Stimulated activated memory B cell treated with anti-CD40 and anti-IgM and Interleukin-4, amounts not matched to agents 10 μg/mL and 1 μg/mL and 100 μg/mL, for 72 hours (primary cell): ENCODE data around the gene C14orf180.

Experiments
- ATAC-seq: fragments of 150-1000 bp; cut with Tn5 transposase; 2 replicates; pipeline ENCODE4 v1.10.0; 2021
- H3K27ac Mint-ChIP-seq: one replicate; pipeline ENCODE4 v1.8.0; 2022; ENCODE audit warnings: mild to moderate bottlenecking, mixed read lengths
- H3K27me3 Mint-ChIP-seq: one replicate; pipeline ENCODE4 v1.8.0; 2022; ENCODE audit warnings: mixed read lengths
- H3K36me3 Mint-ChIP-seq: one replicate; pipeline ENCODE4 v1.8.0; 2022; ENCODE audit warnings: mixed read lengths
- H3K4me1 Mint-ChIP-seq: one replicate; pipeline ENCODE4 v1.8.0; 2022; ENCODE audit warnings: mixed read lengths
- H3K4me3 Mint-ChIP-seq: one replicate; pipeline ENCODE4 v1.8.0; 2022; ENCODE audit warnings: mild to moderate bottlenecking, moderate library complexity, mixed read lengths
- H3K9me3 Mint-ChIP-seq: one replicate; pipeline ENCODE4 v1.8.0; 2022; ENCODE audit warnings: mixed read lengths

C14orf180 gene

GRCh38 chr14:104563742-104564615, 15.6 kb upstream of the C14orf180 start:
- Mint-ChIP-seq H3K9me3 (no peaks in the 10 kb centered on the region), H3K27ac (no peak overlapping the region), H3K36me3 (no peaks in the 10 kb centered on the region), H3K27me3 (peaks cover 82% of the 10 kb centered on the region), H3K4me3 (peak overlapping the region; percentile 61), H3K4me1 (peaks cover 12% of the 10 kb centered on the region)
- ATAC-seq: peak; percentile 63

DNA sequence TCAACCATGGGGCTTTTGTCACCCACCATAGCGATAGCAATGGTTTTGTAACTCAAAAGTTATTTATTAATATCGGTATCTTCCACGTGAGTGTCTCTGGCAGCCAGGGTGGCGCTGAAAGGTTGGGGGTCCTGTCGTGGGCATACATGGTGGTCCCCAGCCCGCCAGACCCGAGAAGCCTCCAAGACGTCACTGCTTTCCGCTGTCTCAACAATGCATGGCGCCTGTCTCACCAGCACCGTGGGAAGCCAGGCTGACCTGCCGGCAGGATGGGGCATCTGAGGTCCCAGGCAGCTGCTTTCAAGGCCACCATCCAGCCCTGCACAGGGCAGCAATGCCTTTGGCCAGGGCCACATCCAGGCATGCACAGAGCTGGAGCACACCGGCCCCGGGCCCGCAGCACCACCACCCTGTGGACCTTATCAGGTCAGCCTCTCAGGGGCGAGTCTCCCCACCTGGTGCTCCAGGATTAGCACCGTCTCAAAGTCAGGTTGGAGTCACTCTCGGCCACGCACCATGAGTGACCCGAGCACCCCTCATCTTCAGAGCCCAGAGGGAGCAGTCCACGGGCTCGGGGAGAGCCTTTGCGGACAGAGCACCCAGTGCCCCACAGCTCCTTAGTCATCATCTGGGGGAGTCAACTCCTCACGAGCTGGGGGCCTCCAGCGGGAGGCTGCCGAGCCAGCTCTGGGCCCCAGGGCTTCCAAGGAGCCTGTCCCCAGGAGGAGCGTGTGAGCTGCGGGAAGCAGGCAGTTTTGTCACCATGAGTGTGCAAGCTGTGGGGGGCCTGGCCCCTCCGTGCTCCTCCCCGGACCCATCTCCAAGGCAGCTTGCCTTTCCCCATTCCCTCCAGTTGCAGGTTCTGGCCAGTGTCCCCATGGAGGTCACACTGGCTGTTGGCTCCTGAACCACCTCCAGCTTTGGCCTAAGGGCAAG, 14.6 kb upstream of the C14orf180 start:
- H3K9me3 Mint-ChIP-seq: no peaks in the 10 kb centered on the region
- no peak overlapping the region for H3K4me3 Mint-ChIP-seq

GRCh38 chr14:104567141-104567956, 12.2 kb upstream of the C14orf180 start:
- Mint-ChIP-seq H3K27me3 (peaks cover 68% of the 10 kb centered on the region), H3K36me3 (no peaks in the 10 kb centered on the region), H3K4me3 (no peak overlapping the region), H3K9me3 (no peaks in the 10 kb centered on the region), H3K4me1 (peaks cover 12% of the 10 kb centered on the region), H3K27ac (no peak overlapping the region)
- no peak for ATAC-seq

More for the DNA sequence above, 14.6 kb upstream of the C14orf180 start:
- ATAC-seq: no peak
- Mint-ChIP-seq H3K27ac (no peak overlapping the region), H3K27me3 (peaks cover 82% of the 10 kb centered on the region), H3K36me3 (no peaks in the 10 kb centered on the region), H3K4me1 (peaks cover 12% of the 10 kb centered on the region)

DNA sequence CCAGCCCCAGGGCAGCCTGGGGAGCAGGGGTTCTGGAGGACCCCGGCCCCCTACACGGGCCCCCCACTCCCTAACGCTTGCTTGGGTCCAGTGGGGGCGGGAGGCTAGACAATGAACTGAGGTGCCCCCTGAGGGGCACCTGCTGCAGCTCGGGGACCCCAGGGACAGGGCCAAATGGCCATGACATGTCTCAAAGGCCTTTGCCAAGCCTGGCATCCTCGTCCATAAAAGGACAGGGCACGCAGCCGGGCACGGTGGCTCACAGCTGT, 11.7 kb upstream of the C14orf180 start:
- no peak overlapping the region for H3K27ac Mint-ChIP-seq
- no peak for ATAC-seq
- H3K36me3 Mint-ChIP-seq: no peaks in the 10 kb centered on the region
- peaks cover 12% of the 10 kb centered on the region for H3K4me1 Mint-ChIP-seq
- H3K27me3 Mint-ChIP-seq: peaks cover 68% of the 10 kb centered on the region
- no peak overlapping the region for H3K4me3 Mint-ChIP-seq
- H3K9me3 Mint-ChIP-seq: no peaks in the 10 kb centered on the region

- Mint-ChIP-seq H3K9me3 (no peaks in the 10 kb centered on the region), H3K36me3 (no peaks in the 10 kb centered on the region), H3K27me3 (peaks cover 64% of the 10 kb centered on the region), H3K27ac (no peak overlapping the region), H3K4me3 (no peak overlapping the region), H3K4me1 (peaks cover 7% of the 10 kb centered on the region)
- no peak for ATAC-seq
Observed at GRCh38 chr14:104568620-104569019, 10.9 kb upstream of the C14orf180 start.

DNA sequence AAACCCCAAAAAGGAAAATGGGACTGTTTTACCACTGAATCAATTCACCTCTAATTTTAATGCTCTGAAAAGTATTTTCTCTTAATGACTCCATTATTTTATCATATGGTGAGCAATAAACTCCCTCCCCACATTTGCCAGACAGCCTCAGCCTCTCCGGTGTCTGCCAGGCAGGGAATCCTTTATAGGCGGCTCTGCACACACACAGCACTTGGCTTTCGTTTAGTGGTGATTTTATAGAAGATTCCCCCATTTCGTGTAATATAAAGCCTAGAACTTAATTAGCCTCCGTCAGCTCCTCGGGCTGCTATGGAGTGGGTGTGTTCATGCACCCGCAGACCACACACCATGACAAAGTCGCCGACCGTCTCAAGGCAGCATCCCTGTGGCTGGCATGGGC, 10.1 kb upstream of the C14orf180 start:
- Mint-ChIP-seq H3K4me3 (no peak overlapping the region), H3K27me3 (peaks cover 56% of the 10 kb centered on the region), H3K36me3 (no peaks in the 10 kb centered on the region), H3K9me3 (no peaks in the 10 kb centered on the region), H3K4me1 (no peaks in the 10 kb centered on the region), H3K27ac (no peak overlapping the region)
- no peak for ATAC-seq

GRCh38 chr14:104571246-104571645, 8.3 kb upstream of the C14orf180 start:
- Mint-ChIP-seq H3K4me1 (no peaks in the 10 kb centered on the region), H3K36me3 (no peaks in the 10 kb centered on the region), H3K4me3 (no peak overlapping the region), H3K27ac (no peak overlapping the region), H3K9me3 (no peaks in the 10 kb centered on the region), H3K27me3 (peaks cover 49% of the 10 kb centered on the region)
- no peak for ATAC-seq

DNA sequence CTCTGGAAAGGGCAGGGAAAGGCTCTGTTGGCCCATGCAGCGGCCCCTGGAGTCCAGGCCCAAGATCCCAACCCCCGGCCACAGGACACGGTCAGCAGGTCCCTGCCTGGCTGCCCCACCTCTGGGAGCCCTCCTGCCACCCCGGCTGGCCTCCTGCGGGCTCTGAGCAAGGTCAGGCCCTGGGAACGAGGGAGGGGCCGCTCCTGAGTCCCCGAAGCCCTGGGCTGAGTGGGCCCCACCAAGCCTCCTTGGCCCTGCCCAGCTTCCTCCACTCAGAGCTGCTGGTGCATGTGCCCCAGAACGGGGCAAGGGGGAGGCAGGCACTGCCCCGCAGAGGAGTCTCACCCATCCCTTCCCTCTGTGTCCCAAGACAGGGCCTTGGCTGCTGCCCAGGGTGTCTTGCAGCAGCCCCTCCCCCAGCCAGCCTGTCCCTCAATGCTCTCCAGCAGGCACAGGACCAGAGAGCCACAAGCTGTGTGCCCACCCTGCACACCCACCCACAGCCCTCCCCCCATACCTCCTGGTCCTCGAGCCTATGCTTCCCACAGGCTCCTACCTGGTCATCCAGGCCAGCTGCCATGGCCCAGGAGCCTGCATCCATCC, 7.4 kb upstream of the C14orf180 start:
- H3K4me1 Mint-ChIP-seq: no peaks in the 10 kb centered on the region

DNA sequence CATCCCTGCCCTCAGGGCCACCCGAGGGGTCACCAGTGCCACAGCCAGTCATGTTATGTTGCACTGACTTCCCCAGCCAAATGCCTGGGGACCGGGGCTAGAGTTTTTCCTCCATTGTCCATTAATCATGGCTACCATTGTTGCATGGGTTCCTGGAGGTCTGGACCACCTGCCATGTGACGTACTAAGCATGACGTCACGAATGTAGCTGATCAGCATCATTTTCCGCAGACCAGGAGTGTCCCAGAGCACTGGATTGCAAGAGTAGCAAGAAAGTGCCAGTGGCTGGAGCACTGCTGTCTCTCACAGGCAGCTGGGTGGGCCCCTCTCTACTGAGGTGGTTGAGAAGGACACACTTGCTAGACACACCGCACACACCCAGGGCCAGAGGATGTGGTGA, 6.9 kb upstream of the C14orf180 start:
- H3K4me1 Mint-ChIP-seq: no peaks in the 10 kb centered on the region

More for the DNA sequence above, 7.4 kb upstream of the C14orf180 start:
- no peaks in the 10 kb centered on the region for H3K36me3 Mint-ChIP-seq
- ATAC-seq: no peak
- no peaks in the 10 kb centered on the region for H3K9me3 Mint-ChIP-seq
- H3K27me3 Mint-ChIP-seq: peaks cover 47% of the 10 kb centered on the region
- H3K4me3 Mint-ChIP-seq: no peak overlapping the region
- no peak overlapping the region for H3K27ac Mint-ChIP-seq

GRCh38 chr14:104573930-104574329, 5.6 kb upstream of the C14orf180 start:
- ATAC-seq: no peak
- no peak overlapping the region for H3K4me3 Mint-ChIP-seq

More for the DNA sequence above, 6.9 kb upstream of the C14orf180 start:
- H3K4me3 Mint-ChIP-seq: no peak overlapping the region
- H3K27ac Mint-ChIP-seq: no peak overlapping the region
- no peaks in the 10 kb centered on the region for H3K36me3 Mint-ChIP-seq
- H3K9me3 Mint-ChIP-seq: no peaks in the 10 kb centered on the region
- no peak for ATAC-seq
- peaks cover 47% of the 10 kb centered on the region for H3K27me3 Mint-ChIP-seq

DNA sequence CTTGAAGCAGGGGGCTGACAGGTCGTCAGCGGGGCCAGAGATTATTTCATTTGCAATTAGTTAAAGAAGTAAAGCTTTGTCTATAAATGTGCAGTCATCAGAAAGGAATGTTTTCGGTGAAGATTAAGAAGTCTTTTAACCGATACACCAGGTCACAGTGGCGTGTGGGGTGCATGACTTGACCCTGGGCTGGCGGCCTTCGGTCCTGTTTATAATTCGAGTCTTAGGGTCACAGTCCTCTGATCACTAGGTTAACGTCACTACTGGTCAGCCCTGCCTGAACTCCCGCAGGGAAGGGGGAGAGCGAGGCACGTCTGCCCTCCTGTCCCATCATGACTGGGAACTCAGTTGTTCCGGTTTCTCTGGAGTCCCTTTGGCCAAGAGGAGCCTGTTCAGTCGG, 5.0 kb upstream of the C14orf180 start:
- Mint-ChIP-seq H3K4me3 (no peak overlapping the region), H3K9me3 (no peaks in the 10 kb centered on the region), H3K36me3 (no peaks in the 10 kb centered on the region), H3K4me1 (no peaks in the 10 kb centered on the region), H3K27me3 (peaks cover 55% of the 10 kb centered on the region), H3K27ac (no peak overlapping the region)
- ATAC-seq: no peak

More at GRCh38 chr14:104573930-104574329, 5.6 kb upstream of the C14orf180 start:
- no peaks in the 10 kb centered on the region for H3K36me3 Mint-ChIP-seq
- H3K27ac Mint-ChIP-seq: no peak overlapping the region
- peaks cover 55% of the 10 kb centered on the region for H3K27me3 Mint-ChIP-seq
- no peaks in the 10 kb centered on the region for H3K9me3 Mint-ChIP-seq
- no peaks in the 10 kb centered on the region for H3K4me1 Mint-ChIP-seq

DNA sequence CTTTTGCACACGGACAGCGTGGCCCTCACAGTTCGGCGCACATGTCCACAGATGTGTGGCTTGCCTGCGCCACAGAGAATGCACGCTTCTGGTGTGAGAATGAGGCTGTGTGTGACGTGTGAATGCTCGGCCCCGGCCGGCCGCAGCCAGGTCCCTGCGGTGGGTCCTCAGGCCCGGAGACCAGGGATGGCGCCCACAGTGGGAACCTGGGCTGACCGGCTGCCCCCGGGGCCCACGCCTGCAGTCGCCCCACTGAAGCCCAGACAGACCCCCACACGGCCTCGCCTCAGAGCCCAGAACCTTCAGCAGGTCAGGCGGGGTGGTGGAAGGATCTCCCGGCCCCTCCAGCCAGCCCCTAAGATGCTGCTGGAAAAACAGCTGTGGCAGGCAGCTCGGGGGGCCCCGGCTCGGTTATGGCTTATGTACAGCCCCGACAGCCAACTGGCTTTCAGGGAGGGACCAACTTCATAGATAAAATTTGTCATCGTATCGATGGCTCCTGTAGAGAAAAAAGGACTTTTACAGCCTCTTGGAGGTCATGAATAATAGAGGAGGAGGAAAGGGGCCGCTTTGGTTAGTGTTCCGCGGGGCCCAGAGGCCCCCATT, 4.5 kb upstream of the C14orf180 start:
- no peak overlapping the region for H3K27ac Mint-ChIP-seq
- no peak for ATAC-seq
- no peak overlapping the region for H3K4me3 Mint-ChIP-seq
- no peaks in the 10 kb centered on the region for H3K36me3 Mint-ChIP-seq
- H3K9me3 Mint-ChIP-seq: no peaks in the 10 kb centered on the region
- no peaks in the 10 kb centered on the region for H3K4me1 Mint-ChIP-seq
- peaks cover 55% of the 10 kb centered on the region for H3K27me3 Mint-ChIP-seq

GRCh38 chr14:104576232-104576969, 3.2 kb upstream of the C14orf180 start:
- Mint-ChIP-seq H3K27ac (no peak overlapping the region), H3K4me1 (no peaks in the 10 kb centered on the region), H3K9me3 (no peaks in the 10 kb centered on the region), H3K4me3 (no peak overlapping the region), H3K36me3 (no peaks in the 10 kb centered on the region), H3K27me3 (peaks cover 55% of the 10 kb centered on the region)
- ATAC-seq: no peak

- Mint-ChIP-seq H3K4me3 (no peak overlapping the region), H3K9me3 (no peaks in the 10 kb centered on the region), H3K36me3 (no peaks in the 10 kb centered on the region), H3K27me3 (peaks cover 60% of the 10 kb centered on the region), H3K4me1 (no peaks in the 10 kb centered on the region), H3K27ac (no peak overlapping the region)
- ATAC-seq: no peak
Observed at GRCh38 chr14:104576970-104577332, 2.6 kb upstream of the C14orf180 start.
